Upper lobe of left lung (tissue), 6 donors: ENCODE measurements around the gene BICRA. TPM values are rescaled to one million over a fixed set of nuclear protein-coding genes. Genes with fewer than 3 reads are reported as not detected.

Experiments
- ATAC-seq, 2 donors: fragments of 200-7000 bp; cut with Tn5 transposase; one replicate each; pipeline ENCODE4 v1.9.1; 2022; ENCODE audit warnings: mild to moderate bottlenecking in 2 of 2, moderate library complexity in 2 of 2; ENCODE audit not compliant: low FRiP score in 2 of 2
- DNase-seq, 2 donors: peaks; one replicate each; pipeline ENCODE4 v3.0.0-alpha.2; 2019 to 2020
- H3K27ac ChIP-seq, 4 donors: fragments of 200-600 bp; sonication (generic); one replicate each; pipeline ENCODE4 v1.5.1; 2016 to 2019
- H3K27me3 ChIP-seq, 4 donors: fragments of 200-600 bp; sonication (generic); one replicate each; pipeline ENCODE4 v1.5.1; 2017 to 2019
- H3K36me3 ChIP-seq, 4 donors: fragments of 200-600 bp; sonication (generic); one replicate each; pipeline ENCODE4 v1.5.1; 2016 to 2019
- H3K4me1 ChIP-seq, 4 donors: fragments of 200-600 bp; sonication (generic); one replicate each; pipeline ENCODE4 v1.5.1; 2018 to 2019
- H3K4me3 ChIP-seq, 4 donors: fragments of 200-600 bp; sonication (generic); one replicate each; pipeline ENCODE4 v1.5.1; 2017 to 2019; ENCODE audit warnings: mild to moderate bottlenecking in 2 of 4, moderate library complexity in 1 of 4
- H3K9me3 ChIP-seq, 4 donors: fragments of 200-600 bp; sonication (generic); one replicate each; pipeline ENCODE4 v1.5.1; 2018 to 2019
- EP300 ChIP-seq, 4 donors: sonication (generic); formaldehyde crosslinking; IDR thresholded peaks; one replicate each; pipeline ENCODE4 v1.5.1; 2017; ENCODE audit warnings: antibody characterized with exemption in 4 of 4, control low read depth in 2 of 4
- POLR2A ChIP-seq, 4 donors: fragments of 450-650 bp; IDR thresholded peaks; one replicate each; pipeline ENCODE4 v1.5.1; 2016 to 2017; ENCODE audit warnings: antibody characterized with exemption in 4 of 4, mild to moderate bottlenecking in 2 of 4
- POLR2AphosphoS5 ChIP-seq, 2 donors: sonication (generic); formaldehyde crosslinking; IDR thresholded peaks; one replicate each; pipeline ENCODE4 v1.5.1; 2017; ENCODE audit warnings: antibody characterized with exemption in 2 of 2
- WGBS, 2 donors: methylation state at CpG; one replicate each; pipeline ENCODE4 v1.1.5; 2017 to 2018; 5-methylcytosine and 5-hydroxymethylcytosine counted together
- total RNA-seq, 6 donors: library from RNA; depleted of rRNA in 4 of 6; stranded (reverse); fragments of >200 nt in 4 of 6; gene quantifications; one replicate each; pipeline versions ENCODE4 v1.1.0 to v1.2.1, GENCODE V29; 2016 to 2021
- TF ChIP-seq, protein P1 (sequence below), 6 experiments: fragments of 450-650 bp in 4 of 6; fragments of 200-600 bp in 2 of 6; sonication (generic) in 2 of 6; IDR thresholded peaks; one replicate each; pipeline ENCODE4 v1.5.1; 2016 to 2019; ENCODE audit warnings: antibody characterized with exemption in 6 of 6
- donor health status: DM: no; HTN: no; CAD: no; lungs with moderate emphysema.
- donor health status: DM: no; HTN: yes; CAD: no; lungs with severe emphysema.

The BICRA gene
- total RNA-seq, 6 donors from 2014 or later: 5.0 to 66.1 (median 15.2) TPM

- no peak for TF ChIP-seq POLR2A (IDR thresholded peaks at IDR 0.05)
- WGBS, 2 donors: 73 to 74% methylated on average over 22 of the region's 22 CpGs
- no peaks in the 10 kb centered on the region for H3K36me3 ChIP-seq
- no peak for ATAC-seq
- DNase-seq: no peak
- H3K27me3 ChIP-seq: peaks cover 0 to 8% (median 4%) of the 10 kb centered on the region in 4 donors
- peaks cover 0 to 10% (median 6%) of the 10 kb centered on the region in 4 donors for H3K4me1 ChIP-seq
- no peaks in the 10 kb centered on the region for H3K9me3 ChIP-seq
- no peak overlapping the region for H3K27ac ChIP-seq
- peak overlapping the region in 3 of 4 donors; percentile 32 to 49 (median 48) for H3K4me3 ChIP-seq
Measured at GRCh38 chr19:47572635-47573034, 36.3 kb upstream of the BICRA start.

DNA sequence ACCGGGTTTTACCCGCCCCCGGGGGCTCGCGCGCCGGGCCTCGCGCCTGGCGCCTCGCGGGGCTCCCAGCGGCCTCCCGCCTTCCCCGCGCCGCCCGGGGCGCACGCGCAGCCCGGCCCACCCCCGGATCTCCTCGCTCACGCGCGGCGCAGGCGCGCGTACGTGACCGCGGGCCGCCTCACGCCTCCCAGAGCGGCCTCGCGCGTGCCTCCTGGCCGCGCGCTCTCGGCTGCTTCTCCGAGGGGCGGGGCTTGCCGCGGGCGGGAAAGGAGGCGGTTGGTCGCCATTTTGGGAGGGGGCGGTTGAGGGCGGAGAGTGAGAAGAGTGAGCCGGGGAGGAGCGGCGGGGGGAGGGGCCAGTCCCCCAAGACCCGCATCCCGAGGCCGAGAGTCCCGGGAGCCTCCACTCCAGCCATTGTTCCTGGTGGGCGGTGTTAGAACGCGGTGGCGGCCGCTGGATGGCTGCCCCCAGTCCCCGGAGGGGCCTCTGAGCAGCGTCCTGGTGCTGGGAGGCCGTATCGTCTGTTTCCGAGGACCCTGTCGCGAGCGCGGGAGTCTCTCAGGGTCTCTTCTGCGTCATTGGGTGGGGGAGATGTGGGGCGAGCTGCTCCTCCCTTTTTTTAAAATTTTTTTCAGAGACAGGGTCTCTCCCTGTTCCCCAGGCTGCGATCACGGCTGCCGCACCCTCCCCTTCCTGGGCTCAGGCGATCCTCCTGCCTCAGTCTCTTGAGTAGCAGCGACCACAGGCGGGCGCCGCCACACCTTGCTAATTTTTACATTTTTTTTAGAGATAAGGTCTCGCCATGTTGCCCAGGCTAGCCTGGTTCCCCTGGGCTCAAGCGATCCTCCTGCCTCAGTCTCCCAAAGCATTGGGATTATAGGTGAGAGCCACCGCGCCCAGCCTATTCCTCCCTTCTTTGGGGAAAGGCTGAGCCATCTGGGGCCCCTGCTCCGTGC, 35.6 kb upstream of the BICRA start, which contains the start of gene ZNF541:
TSS of gene ZNF541 (minus strand) at position 78 of the 956 bp plus-strand sequence. CDS start 17,292 bp downstream, outside the sequence.
- peaks cover 0 to 8% (median 4%) of the 10 kb centered on the region in 4 donors for H3K27me3 ChIP-seq
- peak within 1 kb of the TSS in 3 of 4 donors; percentile 32 to 49 (median 48) for H3K4me3 ChIP-seq
- TF ChIP-seq EP300 (IDR thresholded peaks at IDR 0.05) (no peak), POLR2AphosphoS5 (IDR thresholded peaks at IDR 0.05) (no peak), POLR2A (IDR thresholded peaks at IDR 0.05) (no peak)
- TF ChIP-seq, protein P1, sequence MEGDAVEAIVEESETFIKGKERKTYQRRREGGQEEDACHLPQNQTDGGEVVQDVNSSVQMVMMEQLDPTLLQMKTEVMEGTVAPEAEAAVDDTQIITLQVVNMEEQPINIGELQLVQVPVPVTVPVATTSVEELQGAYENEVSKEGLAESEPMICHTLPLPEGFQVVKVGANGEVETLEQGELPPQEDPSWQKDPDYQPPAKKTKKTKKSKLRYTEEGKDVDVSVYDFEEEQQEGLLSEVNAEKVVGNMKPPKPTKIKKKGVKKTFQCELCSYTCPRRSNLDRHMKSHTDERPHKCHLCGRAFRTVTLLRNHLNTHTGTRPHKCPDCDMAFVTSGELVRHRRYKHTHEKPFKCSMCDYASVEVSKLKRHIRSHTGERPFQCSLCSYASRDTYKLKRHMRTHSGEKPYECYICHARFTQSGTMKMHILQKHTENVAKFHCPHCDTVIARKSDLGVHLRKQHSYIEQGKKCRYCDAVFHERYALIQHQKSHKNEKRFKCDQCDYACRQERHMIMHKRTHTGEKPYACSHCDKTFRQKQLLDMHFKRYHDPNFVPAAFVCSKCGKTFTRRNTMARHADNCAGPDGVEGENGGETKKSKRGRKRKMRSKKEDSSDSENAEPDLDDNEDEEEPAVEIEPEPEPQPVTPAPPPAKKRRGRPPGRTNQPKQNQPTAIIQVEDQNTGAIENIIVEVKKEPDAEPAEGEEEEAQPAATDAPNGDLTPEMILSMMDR (IDR thresholded peaks at IDR 0.05): no peak
- WGBS, 2 donors: 43 to 52% methylated on average over 26 to 31 of the region's 89 CpGs
- DNase-seq (peak; percentile 44 to 94), ATAC-seq (peak; percentile 40 to 89)
- H3K4me1 ChIP-seq: peaks cover 0 to 10% (median 6%) of the 10 kb centered on the region in 4 donors
- H3K36me3 ChIP-seq: no peaks in the 10 kb centered on the region
- no peaks in the 10 kb centered on the region for H3K9me3 ChIP-seq
- H3K27ac ChIP-seq: peak within 1 kb of the TSS in 1 of 4 donors; percentile 49

DNA sequence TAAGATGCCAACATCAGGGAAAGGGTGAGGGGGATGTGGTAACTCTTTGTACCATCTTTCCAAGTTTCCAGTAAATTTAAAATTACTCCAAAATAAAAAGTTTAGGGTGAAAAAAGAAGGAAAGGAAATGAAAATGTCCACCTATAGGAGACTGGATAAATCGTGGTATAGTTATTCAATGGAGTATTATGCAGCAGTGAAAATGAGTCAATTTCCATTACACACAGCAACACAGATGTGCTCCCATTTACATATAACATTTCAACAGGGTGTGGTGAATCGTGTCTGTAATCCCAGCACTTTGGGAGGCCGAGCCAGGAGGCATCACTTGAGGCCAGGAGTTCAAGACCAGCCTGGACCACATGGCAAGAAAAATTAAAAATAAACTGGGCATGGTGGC, 28.5 kb upstream of the BICRA start:
- no peak for ATAC-seq
- TF ChIP-seq POLR2AphosphoS5 (IDR thresholded peaks at IDR 0.05) (no peak), POLR2A (IDR thresholded peaks at IDR 0.05) (no peak), EP300 (IDR thresholded peaks at IDR 0.05) (no peak)
- TF ChIP-seq, protein P1 (IDR thresholded peaks at IDR 0.05): no peak

GRCh38 chr19:47581605-47582319, 27.2 kb upstream of the BICRA start:
- TF ChIP-seq POLR2A (IDR thresholded peaks at IDR 0.05): no peak
- TF ChIP-seq EP300 (IDR thresholded peaks at IDR 0.05): no peak
- TF ChIP-seq POLR2AphosphoS5 (IDR thresholded peaks at IDR 0.05): no peak
- TF ChIP-seq, protein P1 (IDR thresholded peaks at IDR 0.05): no peak
- ATAC-seq (peak; percentile 8 to 37), DNase-seq (peak in 1 of 2 donors; percentile 87)
- no peak overlapping the region for H3K4me3 ChIP-seq
- WGBS, 2 donors: 46 to 55% methylated on average over 6 of the region's 6 CpGs
- H3K36me3 ChIP-seq: no peaks in the 10 kb centered on the region
- H3K9me3 ChIP-seq: peaks cover 0 to 6% (median 5%) of the 10 kb centered on the region in 4 donors
- H3K4me1 ChIP-seq: peaks cover 4 to 9% (median 5%) of the 10 kb centered on the region in 4 donors
- H3K27me3 ChIP-seq: no peaks in the 10 kb centered on the region
- no peak overlapping the region for H3K27ac ChIP-seq

More for the DNA sequence above, 28.5 kb upstream of the BICRA start:
- 97% methylated on average over 3 of the region's 3 CpGs for WGBS, 2 donors
- H3K36me3 ChIP-seq: no peaks in the 10 kb centered on the region
- no peaks in the 10 kb centered on the region for H3K27me3 ChIP-seq
- no peak overlapping the region for H3K4me3 ChIP-seq
- H3K27ac ChIP-seq: no peak overlapping the region
- no peaks in the 10 kb centered on the region for H3K9me3 ChIP-seq
- H3K4me1 ChIP-seq: peaks cover 4 to 9% (median 5%) of the 10 kb centered on the region in 4 donors
- no peak for DNase-seq
